ENCODE results near the gene NUDT14.

GRCh38 chr14:105162669-105162979 is 18.5 kb downstream of the NUDT14 start:
- TF ChIP-seq CTCF (IDR thresholded peaks at IDR 0.05) = no peak
- no peak for TF ChIP-seq POLR2A (IDR thresholded peaks at IDR 0.05)

Data from Peyer's patch (tissue), 4 donors.